ENCODE measurements around the gene RAB26.

Gene RAB26

GRCh38 chr16:2165861-2166260 is 17.4 kb downstream of the RAB26 start:
- Histone ChIP-seq H3K27ac (ENCODE audit: extremely low read depth, low read depth, low read length) (no peak overlapping the region), H3K36me3 (ENCODE audit: control insufficient read depth in 2 of 2, insufficient read depth in 1 of 2, low read length in 2 of 2) (peaks cover 0 to 32% of the 10 kb centered on the region in 2 experiments; a peak in 2 of 3 replicates), H3K4me1 (ENCODE audit: control insufficient read depth, insufficient read depth, low read length) (no peaks in the 10 kb centered on the region), H3K9me3 (ENCODE audit: control insufficient read depth, insufficient read depth, low read depth, low read length) (no peaks in the 10 kb centered on the region), H3K4me3 (ENCODE audit: low read depth, low read length) (no peak overlapping the region)
- POLR2A ChIA-PET = no interaction called here
- CTCF ChIA-PET = interaction anchor here (0.6 to 0.8 kb wide), 2 partner anchors 26 to 29 kb away, joined by 5 to 6 read pairs; no protein-coding TSS in a partner anchor
- no peak for TF ChIP-seq KLF16 (tag by site-specific recombination; IDR thresholded peaks at IDR 0.05)
- TF ChIP-seq HIC1 (tag by site-specific recombination; IDR thresholded peaks at IDR 0.05) = 0 out of 2 replicates have a peak, but pooled peaks have one; percentile 16

- ChIA-PET POLR2A (interaction anchor here (2.7 kb wide), 1 partner anchor 11 kb away, joined by 30 read pairs; the partner anchor contains the start of gene TRAF7), CTCF (interaction anchor here (0.6 to 0.8 kb wide), 2 partner anchors 26 to 28 kb away, joined by 5 to 6 read pairs; no protein-coding TSS in a partner anchor)
- H3K4me1 ChIP-seq (ENCODE audit: control insufficient read depth, insufficient read depth, low read length) = no peaks in the 10 kb centered on the region
- H3K9me3 ChIP-seq (ENCODE audit: control insufficient read depth, insufficient read depth, low read depth, low read length) = no peaks in the 10 kb centered on the region
- peaks cover 0 to 35% of the 10 kb centered on the region in 2 experiments; a peak in 2 of 3 replicates for H3K36me3 ChIP-seq (ENCODE audit: control insufficient read depth in 2 of 2, insufficient read depth in 1 of 2, low read length in 2 of 2)
- no peak overlapping the region for H3K27ac ChIP-seq (ENCODE audit: extremely low read depth, low read depth, low read length)
- TF ChIP-seq GLIS1 (tag by site-specific recombination; IDR thresholded peaks at IDR 0.05) (peak; percentile 54), ZNF311 (tag by site-specific recombination; IDR thresholded peaks at IDR 0.05; ENCODE audit: borderline replicate concordance) (no peak), ZNF211 (tag by site-specific recombination; IDR thresholded peaks at IDR 0.05; ENCODE audit: low read depth) (no peak), ZNF174 (tag by site-specific recombination; IDR thresholded peaks at IDR 0.05) (no peak)
- H3K4me3 ChIP-seq (ENCODE audit: low read depth, low read length) = no peak overlapping the region
These were observed 18.0 kb downstream of the RAB26 start for GRCh38 chr16:2166263-2167067.

- ChIA-PET POLR2A (interaction anchor here (2.7 kb wide), 1 partner anchor 12 kb away, joined by 30 read pairs; the partner anchor contains the start of gene TRAF7), CTCF (no interaction called here)
- no peak overlapping the region for H3K27ac ChIP-seq (ENCODE audit: extremely low read depth, low read depth, low read length)
- H3K36me3 ChIP-seq (ENCODE audit: control insufficient read depth in 2 of 2, insufficient read depth in 1 of 2, low read length in 2 of 2) = peaks cover 0 to 42% of the 10 kb centered on the region in 2 experiments; a peak in 2 of 3 replicates
- H3K9me3 ChIP-seq (ENCODE audit: control insufficient read depth, insufficient read depth, low read depth, low read length) = no peaks in the 10 kb centered on the region
- TF ChIP-seq ZNF16 (tag by site-specific recombination; IDR thresholded peaks at IDR 0.05; ENCODE audit: low read depth) (no peak), ZNF76 (tag by site-specific recombination; IDR thresholded peaks at IDR 0.05; ENCODE audit: borderline replicate concordance, low read depth) (no peak), SP7 (tag by site-specific recombination; IDR thresholded peaks at IDR 0.05) (no peak), TCF7L2 (IDR thresholded peaks at IDR 0.05; ENCODE audit: borderline replicate concordance, low read depth, low read length) (no peak), ZBTB8A (tag by site-specific recombination; IDR thresholded peaks at IDR 0.05) (no peak), ZNF26 (tag by site-specific recombination; IDR thresholded peaks at IDR 0.05) (no peak), ZSCAN16 (tag by site-specific recombination; IDR thresholded peaks at IDR 0.05) (no peak), ZNF292 (tag by site-specific recombination; IDR thresholded peaks at IDR 0.05; ENCODE audit: borderline replicate concordance, low read depth) (no peak), ZFP3 (tag by site-specific recombination; IDR thresholded peaks at IDR 0.05; ENCODE audit: low read depth) (no peak), ZNF837 (tag by site-specific recombination; IDR thresholded peaks at IDR 0.05) (no peak), ZNF510 (tag by site-specific recombination; IDR thresholded peaks at IDR 0.05; ENCODE audit: insufficient replicate concordance) (no peak), SCRT1 (tag by site-specific recombination; IDR thresholded peaks at IDR 0.05; ENCODE audit: borderline replicate concordance) (no peak), ZSCAN30 (tag by site-specific recombination; IDR thresholded peaks at IDR 0.05) (no peak), ZBTB20 (tag by site-specific recombination; IDR thresholded peaks at IDR 0.05) (no peak), ZNF239 (tag by site-specific recombination; IDR thresholded peaks at IDR 0.05) (no peak), PATZ1 (tag by site-specific recombination; IDR thresholded peaks at IDR 0.05) (no peak)
- no peaks in the 10 kb centered on the region for H3K4me1 ChIP-seq (ENCODE audit: control insufficient read depth, insufficient read depth, low read length)
- H3K4me3 ChIP-seq (ENCODE audit: low read depth, low read length) = no peak overlapping the region
These were observed 18.7 kb downstream of the RAB26 start for GRCh38 chr16:2167068-2167638.

All from HEK293 (cell line).